HG03575 (cell line): ENCODE measurements around the gene IL1A.

ENCODE experiments used
- ATAC-seq: cut with Tn5 transposase; IDR thresholded peaks from one replicate; pipeline ENCODE4 v1.9.1; 2021; ENCODE audit not compliant: unreplicated experiment, insufficient number of reproducible peaks, low FRiP score; ENCODE audit errors: extremely low read depth

The IL1A gene

DNA sequence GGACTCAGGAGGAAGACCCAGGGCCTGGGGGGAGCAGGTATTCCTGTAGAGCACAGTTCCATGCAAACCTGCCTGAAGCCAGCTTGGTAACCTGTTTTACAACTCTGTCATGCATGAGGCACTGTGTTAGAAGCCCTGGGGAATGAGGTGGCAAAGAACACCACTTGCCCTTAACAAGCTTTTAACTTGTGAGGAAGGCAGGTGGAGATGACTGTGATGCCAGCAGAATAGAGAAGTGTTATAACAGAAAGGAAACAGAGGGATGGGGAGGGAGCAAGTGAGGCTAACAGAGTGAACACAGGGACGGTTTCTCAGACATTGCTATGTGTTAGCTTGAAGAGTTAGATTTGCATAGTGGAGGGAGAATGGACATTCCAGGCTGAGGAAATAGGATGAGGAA, 11.5 kb upstream of the IL1A start:
- ATAC-seq: no peak

DNA sequence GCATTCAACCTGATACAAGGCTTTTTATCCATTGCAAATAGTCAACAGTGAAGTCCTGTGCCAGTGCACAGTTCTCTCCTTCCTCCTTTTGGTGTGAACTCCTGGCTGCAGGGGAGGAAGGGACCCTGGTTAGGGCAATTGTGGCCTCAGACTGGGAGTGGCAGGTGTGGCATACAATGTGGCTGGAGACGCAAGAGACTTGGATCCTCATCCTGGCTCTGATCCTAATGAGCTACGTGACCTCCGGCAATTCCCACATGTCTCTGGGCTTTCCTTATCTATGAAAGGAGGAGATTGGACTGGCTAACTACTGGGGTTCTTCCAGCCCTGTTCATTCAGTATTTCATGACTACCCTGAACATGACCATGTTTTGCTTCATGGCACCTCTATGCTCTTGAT, 10.5 kb upstream of the IL1A start:
- ATAC-seq: no peak

DNA sequence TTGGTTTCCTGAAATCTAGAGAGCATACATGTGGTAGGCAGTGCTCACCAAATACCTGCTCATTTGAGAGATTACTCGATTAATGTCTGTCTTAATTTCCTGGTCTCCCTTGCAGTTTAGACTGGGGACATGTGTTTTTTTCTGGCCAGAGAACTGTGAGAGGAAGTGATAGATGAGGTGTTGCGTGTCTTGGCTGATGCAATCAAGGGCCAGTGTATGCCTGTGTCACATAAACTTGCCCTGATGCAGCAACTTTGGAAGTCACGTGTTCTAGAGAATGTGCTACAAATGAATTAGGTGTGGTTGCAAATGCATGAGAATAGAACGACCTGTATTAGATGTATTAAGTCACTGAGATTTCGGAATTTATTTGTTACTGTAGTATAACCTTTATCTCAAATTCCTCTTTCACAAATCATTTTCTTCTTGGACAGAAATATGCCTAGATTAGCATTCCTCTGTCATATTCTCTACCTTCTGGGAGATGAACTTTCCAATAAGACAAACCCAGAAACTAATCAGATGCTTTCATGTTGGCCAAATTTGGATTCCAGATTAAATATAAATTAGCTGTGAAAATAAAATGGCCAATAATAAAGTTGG, 9.9 kb upstream of the IL1A start:
- no peak for ATAC-seq

DNA sequence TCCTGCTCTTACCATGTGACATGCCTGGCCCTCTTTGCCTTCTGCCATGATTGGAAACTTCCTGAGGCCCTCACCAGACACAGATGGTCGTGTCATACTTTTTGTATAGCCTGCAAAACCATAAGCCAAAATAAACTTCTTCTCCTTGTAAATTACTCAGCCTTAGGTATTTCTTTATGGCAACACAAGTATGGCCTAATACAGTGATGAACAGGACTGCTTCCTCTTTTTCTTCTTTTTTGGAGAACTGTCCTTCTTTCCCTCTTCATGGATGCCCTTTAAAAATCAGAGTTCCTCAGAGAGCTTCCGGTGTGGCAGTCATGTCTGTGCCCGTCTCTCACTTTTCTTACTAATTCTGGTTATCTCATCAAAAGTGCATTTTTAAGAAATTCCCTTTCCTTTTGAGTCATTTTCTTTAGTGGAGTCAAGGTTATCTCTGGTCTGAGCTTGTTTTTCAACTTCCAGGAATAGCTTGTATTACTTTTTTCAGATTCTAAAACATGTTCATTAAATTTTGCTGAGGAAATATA, 9.2 kb upstream of the IL1A start:
- no peak for ATAC-seq

DNA sequence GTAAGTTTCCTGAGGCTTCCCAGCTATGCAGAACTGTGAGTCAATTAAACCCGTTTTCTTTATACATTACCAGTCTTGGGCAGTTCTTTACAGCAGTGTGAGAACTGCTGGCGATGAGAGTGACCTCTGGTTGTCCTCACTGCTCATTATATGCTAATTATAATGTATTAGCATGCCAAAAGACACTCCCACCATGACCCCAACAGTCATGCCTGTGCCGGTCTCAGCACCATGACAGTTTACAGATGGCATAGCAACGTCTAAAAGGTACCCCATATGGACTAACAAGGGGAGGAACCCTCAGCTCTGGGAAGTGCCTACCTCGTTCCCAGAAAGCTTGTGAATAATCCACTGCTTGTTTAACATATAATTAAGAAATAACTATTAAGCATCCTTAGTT, 8.1 kb upstream of the IL1A start:
- ATAC-seq: no peak

DNA sequence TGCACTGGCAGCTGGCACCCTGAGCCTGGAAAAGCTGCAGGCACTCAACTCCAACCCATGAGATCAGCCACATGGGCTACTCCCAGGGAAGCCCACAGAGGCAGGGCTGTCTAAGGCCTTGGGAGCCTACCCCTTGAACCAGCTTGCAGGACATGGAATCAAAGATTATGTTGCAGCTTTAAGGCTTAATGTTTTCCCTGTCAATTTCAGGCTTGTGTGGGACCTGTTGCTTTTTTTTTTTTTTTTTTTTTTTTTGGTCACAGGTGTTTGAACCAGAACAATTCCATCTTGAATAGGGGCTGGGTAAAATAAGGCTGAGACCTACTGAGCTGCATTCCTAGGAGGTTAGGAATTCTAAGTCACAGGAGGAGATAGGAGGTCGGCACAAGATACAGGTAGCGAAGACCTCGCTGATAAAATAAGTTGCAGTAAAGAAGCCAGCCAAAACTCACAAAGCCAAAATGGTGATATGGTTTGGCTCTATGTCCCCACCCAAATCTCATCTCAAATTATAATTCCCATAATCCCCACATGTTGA, 7.5 kb upstream of the IL1A start:
- no peak for ATAC-seq

DNA sequence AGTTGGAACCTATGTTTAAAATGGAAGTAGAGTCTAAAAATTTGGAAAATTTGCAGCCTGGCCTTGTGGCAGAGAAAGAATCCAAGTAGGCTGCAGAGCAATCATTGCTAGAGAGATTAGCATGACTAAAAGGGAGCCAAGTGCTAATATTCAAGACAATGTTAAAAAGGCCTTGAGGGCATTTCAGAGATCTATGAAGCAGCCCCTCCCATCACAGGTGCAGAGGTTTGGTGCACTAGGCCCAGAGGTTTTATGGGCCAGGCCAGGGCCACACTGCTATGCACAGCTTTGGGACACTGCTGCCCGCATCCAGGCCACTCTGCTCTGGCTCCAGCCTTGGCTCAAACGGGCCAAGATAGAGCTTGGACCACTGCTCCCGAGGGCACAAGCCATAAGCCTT, 6.7 kb upstream of the IL1A start:
- no peak for ATAC-seq

DNA sequence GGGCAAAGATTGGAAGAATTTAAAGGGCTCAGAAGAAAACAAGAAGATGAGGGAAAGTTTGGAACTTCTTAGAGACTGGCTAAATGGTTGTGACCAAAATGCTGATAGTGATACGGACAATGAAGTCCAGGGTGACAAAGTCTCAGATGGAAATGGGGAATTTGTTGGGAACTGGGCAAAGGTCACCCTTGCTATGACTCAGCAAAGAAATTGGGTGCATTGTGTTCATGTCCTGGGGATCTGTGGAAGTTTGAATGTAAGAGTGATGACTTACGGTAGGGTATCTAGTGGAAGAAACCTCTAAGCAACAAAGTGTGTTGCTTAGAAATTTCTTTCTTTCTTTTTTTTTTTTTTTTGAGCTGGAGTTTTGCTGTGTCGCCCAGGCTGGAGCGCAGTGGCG, 6.0 kb upstream of the IL1A start:
- no peak for ATAC-seq

DNA sequence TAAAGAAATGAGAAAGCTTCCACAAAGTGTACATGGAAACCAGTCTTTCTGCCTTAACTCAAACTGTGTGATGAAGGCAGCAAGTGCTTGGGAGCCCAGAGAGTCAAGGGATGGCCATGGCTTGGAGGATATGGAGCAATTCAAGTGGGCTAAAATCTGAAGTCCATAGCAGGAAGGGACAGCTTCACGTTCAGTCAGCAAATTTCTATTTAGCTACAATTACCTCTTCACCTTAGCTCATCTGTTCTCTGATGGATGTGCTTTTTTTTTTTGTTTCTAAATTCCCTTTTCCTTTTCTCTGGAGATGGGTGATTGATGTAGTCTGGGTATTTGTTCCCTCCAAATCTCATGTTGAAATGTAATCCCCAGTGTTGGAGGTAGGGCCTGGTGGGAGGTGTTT, 4.9 kb upstream of the IL1A start:
- ATAC-seq: no peak

DNA sequence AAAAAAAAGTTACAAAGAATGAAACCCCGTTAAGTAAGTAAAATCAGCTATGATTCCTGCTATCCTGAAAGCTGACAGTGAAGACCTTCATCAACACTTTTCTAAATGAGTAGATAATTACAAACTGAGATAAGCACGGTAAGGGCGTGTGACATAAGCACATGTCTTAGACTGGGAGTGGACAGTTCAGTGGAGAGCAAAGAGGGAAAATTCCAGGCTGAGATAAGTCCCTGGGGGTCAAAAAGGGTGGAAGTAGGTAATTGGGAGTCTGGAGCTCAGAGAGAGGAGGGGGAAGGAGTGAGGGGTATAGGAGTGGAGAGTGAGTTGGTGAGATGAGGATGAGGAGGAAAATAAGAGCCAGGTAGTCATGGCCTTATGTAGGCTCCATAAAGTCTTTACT, 4.4 kb upstream of the IL1A start:
- no peak for ATAC-seq

DNA sequence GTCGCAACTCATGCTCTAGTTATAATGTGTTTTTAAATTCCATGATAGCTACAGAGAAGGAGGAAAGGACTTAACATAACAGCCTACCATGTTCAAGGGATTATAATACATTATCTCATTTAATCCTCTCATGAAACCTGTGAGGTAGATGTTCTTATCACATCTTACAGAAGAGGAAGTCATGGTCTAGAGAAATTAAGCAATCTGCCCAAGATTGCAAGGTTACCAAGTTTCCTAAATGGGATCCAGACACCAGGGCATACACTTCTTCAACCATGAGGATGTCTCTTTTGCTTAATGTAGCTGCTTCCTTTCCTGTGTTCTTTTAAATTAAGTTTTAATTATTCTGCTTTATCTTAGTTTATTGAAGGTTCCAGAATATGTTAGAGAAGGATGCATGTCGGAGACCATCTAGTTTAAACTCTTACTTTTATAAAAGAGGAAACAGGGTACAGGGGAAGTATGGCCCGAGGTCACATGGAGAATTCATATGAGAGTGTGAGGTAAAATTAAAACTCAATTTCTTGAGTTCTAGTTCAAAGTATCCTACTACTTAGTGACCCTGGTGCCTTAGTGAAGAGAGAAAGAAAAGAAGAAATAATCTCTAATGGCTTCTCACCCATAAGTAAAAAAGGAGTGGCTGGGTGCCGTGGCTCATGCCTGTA, 3.6 kb upstream of the IL1A start:
- ATAC-seq: no peak

DNA sequence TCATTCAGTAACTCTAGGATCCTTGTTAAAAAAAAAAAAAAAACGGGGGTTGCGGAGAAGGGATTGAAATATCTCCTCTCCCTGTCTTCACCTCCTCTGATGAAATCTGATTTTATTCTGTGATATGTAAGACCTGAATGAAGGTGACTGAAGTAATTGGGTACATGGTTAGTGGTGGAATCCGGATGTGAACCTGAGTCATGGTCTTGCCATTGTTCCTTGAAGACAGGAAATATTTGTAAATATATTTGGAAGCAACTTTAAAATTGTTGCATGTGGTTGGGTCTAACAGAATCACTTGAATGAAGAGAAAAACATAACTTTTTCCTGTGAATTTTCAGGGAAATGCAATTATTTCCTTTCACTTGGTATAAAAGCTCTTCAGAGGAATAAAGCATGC, 3.0 kb upstream of the IL1A start:
- ATAC-seq: no peak

DNA sequence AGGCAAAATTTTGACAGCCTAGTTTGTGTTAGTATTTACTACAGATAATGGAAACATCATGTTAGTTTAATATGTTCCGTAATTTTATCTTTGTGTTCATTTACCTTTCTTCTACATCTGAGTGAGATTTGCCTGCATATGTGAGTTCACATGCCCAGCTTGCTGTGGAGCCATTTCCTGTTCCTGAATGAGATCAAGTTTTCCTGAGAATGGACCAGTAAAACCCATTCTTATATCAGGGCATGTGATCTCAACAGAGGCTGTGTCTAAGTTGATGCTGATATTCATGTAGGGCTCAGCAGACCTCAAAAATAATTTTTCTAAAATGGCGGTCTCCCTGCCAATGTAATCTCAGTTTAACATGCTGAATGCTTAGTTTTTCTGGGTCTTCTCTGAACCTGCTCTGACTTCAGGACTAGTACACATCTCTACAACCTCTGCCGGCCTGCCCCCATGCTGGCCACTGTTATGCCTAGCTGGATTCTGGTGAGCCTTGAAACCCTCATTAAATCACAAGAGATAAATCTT, 1.0 kb downstream of the IL1A start:
- no peak for ATAC-seq

DNA sequence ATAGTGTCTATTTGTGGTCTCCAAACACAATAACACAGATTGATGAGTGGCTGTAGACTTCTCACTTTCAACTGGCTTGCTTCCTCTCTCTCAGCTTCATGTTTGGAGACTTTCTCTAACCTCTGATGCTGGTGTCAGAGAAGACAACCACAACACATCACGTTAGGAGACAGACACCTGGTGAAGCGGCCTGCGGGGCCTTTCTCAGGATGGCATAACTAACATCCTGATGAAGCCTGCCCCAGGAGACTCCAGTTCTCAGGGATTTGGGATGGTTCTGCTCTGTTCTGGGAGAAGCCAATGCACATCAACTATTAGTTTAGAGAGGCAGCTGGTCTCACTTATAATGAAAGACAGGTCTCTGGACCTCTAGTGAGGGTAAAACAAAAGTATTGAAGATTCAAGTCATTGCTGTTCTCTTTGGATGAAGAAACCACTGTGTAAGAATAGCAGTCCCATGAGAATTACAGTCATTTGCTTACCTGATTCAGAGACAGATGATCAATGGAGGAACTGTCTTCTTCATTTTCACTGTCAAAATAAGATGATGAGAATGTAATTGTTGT, 2.0 kb downstream of the IL1A start:
- ATAC-seq: peak; percentile 58

DNA sequence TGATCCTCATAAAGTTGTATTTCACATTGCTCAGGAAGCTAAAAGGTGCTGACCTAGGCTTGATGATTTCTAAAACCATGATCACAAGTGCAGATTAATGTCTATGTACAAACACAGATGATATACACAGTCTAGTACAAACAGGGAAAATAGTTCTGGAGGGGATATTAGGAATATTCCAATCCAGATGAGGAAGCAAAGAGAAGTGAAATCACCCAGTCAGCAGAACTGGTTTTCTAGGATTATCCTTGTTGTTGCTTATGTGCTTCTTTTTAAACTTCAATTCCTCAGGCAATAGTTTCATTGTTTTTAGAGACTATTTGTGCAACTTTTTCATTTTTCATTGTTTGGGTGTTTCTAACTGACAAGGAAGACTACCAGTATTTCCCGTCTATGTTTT, 4.7 kb downstream of the IL1A start:
- ATAC-seq: no peak

DNA sequence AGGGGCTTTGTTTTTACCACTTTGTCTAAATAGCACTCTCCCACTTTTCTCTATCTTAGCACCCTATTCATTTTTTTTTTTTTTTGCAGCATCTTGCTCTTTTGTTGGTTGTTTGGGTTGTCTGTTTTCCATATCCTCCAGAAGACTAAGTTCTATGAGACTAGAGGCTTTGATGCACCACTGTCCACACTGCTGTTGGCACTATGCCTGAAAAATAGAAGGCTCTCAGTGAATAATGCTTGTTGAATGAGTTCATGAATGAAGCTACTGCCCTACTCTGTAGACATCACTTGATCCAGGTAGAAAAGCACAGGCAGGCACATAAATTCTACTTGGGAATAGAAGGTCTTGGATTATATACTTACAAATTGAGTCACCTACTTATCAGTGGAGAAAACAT, 7.3 kb downstream of the IL1A start:
- ATAC-seq: no peak

DNA sequence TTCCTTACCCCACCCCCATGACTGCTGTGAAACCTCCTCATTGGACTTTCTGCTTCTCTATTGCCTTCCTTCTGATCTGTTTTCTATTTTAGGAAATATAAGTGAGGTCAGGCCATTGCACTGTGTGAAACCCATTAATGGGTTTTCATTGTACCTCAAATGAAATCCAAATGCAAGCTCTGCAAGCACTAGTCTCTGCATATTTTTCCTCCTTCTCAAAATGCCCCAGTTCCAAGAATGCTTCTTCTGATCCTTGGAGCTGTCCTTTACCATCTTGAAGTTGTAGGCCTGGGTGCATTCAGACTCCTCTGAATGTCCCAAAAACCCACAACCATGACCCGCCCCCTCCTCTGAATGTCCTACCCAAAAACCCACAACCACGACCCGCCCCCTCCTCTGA, 8.2 kb downstream of the IL1A start:
- ATAC-seq: no peak

DNA sequence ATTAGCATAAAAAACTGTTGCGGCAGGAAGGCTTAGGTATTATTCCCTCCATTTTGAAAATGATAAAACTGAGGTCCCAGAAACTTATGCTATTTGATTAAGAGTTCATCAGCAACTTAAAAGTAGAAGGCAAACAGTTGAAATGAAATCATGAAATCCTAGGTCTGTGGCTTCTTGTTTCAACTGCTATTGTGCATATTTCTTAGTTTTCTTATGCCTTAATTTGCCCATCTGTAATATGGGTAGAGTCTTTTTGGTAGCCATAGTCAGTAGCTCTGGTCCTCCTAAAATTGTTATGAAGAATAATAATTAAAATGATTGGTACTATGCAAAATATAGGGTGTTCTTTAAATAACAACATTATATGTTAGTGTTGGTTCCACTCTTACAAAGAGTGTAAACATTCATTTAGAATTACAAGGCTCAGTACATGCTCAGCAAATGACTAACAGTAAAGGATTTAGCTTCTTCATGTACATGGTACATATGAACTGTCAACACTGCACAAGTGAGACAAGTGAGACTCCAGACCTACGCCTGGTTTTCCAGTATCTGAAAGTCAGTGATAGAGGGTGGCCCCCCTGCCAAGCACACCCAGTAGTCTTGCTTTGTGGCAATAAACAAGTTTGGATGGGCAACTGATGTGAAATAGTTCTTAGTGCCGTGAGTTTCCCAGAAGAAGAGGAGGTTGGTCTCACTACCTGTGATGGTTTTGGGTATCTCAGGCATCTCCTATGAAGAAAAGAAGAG, 9.6 kb downstream of the IL1A start:
- no peak for ATAC-seq

DNA sequence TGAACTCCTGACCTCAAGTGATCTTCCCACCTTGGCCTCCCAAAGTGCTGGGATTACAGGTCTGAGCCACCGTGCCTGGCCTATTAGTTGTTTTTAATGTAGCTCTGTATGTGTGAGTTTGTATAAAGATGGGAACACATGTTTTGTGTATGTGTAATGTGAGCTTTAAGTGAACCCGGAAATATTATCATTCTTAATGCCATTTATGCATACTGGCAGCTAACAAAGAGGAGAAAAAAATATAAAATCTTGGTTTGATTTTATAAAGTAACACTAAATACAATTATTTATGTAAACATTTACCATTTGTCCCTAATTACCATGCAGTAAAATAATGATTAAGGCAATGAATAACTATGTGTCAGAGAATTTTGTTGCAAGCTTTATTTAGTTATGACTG, 10.7 kb downstream of the IL1A start:
- ATAC-seq: no peak
